Stimulated activated CD4-positive, alpha-beta T cell treated with anti-CD3 and anti-CD28 coated beads, Interleukin-4, amount 100 ng/mL, for 24 hours (primary cell): ENCODE results near the gene ZHX3.

Experiments used
- DNase-seq: peaks from one replicate; pipeline ENCODE4 v3.0.0-alpha.2; 2020

ZHX3 gene

DNA sequence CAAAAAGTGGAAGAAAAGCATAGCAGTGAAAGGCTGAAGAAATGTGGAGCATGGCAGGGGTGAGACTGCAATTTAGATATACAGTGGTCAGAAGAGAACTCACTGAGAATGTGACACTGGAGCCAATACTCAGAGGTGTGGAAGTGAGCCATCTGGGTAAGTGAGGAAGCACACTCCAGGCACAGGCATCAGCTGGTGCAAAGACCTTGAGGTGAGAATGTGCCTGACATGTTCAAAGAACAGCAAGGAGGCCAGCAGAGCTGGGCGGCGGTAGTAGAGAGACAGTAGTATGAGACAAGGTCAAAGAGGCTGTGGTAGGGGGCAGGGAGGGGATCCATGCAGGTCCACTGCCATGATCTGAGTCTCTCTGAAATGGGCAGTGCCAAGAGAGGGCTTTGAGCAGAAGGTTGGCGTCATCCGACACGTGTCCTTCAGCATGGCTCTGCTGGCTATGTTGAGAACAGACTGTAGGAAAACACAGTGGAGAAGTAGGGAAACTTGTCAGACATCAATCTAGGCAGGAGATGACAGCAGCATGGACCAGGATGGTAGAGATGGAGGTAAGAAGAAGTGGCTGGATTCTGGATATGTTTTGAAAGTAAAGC lies 95.8 kb downstream of the ZHX3 start:
- no peak for DNase-seq

DNA sequence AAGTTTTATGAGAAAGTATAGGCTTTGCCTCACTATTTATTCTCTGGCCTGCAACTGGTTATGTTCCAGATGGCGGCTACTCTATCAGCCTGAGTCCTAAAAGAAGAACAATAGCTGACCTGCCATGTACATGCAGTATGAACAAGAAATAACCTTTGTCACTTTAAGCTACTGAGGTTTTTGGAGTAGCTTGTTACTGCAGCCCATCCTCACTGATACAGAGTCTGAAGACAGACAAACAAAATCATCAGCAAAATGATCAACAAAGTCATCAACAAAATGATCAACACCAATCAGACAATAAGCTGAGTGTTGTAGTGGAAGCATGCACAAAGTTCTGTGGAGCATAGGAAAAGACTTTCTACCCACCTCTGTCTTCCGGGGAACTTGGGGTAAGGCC lies 97.7 kb downstream of the ZHX3 start:
- DNase-seq, result no peak

DNA sequence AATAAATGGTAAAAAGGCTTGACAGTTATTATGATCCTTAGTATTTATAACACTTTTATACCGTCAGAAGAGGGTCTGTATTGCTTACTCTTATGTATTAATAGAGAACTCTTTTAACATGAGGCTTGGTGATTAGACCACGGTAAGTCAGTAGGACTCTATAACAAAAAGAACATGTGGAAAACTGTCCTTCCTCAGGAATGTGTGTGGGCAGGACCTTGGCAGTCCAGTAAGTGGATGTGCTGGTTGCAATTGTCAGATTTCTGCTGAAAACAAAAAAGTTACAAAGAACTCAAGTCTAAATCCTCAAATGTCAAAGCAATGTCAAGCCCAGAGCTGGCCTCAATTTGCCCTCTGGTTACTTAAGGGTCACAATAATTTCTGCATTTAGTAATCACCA lies 99.1 kb downstream of the ZHX3 start:
- no peak for DNase-seq

DNA sequence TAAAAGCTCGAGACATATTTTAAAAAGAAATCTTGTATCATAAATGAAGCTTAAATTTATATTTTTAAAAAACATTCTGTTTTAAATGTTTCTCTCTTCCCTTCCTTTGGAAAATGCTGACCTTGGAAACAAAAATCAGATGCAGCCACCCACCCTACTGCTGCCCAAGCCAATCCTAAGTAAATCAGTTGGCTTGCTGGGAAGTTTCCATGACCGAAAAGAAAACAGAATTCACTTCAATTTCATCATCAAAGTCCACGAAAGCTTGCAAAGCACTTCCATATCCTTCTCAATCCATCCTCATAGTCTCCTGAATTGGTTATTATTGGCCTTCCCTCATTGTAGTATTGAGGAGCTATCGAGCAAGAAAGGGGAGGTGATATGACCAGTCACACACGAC lies 100.1 kb downstream of the ZHX3 start:
- DNase-seq, result no peak

DNA sequence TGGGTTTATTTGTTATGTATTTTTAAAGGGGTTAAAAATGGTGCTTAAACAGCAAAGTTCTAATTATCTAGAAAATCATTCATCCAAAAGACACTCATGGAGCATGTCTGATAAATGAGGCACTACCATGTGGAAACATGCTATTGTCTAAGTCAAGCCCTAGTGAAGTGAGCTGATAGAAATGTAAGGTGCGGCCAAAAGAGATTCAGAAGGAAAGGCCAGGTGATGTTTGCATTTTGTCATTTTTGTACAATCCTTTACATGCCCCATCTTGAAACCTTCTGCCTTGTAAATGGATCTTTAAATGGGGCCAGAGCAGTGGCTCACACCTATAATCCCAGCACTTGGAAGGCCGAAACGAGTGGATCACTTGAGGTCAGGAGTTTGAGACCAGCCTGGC lies 102.9 kb downstream of the ZHX3 start:
- DNase-seq, result no peak

DNA sequence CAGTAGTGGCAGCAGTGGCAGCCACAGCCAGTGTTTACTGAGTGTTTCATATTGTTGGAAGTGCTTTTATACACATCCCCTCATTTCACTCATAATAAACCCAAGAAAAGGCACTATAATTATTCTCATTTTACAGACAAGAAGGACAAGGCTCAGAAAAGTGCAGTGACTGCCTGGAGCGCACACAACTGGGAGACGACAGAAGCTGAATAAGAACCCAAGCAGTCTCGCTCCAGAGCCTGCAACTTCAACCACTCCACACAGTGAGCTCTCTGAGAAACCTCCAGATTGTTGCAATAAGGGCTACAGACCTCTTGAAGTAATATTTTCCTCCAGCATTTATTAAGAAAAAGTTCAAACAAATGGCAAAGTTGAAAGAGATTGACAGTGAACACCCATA lies 103.3 kb downstream of the ZHX3 start:
- no peak for DNase-seq

DNA sequence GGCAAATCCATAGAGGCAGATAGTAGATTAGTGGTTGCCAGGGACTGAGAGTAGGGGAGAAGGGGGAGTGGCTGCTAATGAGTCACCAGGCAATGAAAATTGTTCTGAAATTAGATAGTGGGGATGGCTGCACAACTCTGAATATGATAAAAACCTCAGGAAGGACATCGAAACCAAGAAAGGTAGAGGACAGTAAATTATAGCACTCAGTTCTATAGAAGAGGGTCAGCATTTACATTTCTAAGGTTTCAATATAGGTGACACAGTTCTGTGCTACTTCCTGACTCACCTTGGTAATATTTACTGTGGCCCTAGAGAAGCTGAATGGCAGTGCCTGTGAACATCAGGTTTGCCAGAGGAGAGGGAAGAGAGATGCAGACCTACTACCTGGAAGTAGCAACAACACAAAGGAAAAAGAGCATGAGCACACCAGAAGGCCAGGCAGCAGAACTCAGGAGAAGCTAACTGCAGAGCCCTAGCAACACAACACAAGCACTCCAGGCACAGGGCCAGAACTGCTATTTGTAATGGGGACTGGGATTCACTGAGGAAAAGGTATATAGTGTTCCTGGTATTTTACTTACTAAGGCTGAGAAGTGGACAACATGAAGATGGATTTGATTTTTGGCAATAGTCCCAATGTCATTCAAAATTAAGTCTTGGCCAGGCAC lies 104.2 kb downstream of the ZHX3 start:
- DNase-seq, result no peak

DNA sequence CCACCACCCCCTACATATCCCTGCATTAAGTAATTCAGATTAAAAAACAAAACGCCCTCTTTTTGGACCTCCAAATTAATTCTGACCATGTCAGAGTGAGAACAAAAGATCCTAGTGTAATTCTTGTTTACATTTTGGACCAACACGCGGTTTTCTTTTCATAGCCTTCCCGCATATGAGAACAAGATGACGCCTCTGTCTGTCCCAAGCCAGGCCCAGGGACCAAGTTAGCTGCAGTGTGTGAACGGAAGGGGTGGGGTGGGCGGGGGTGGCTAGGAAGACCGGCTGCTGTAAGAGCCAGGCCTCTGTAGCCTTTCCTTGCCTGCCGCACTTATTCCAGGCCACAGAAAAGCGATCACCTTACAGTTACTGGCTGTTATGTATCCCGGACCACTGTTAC lies 112.2 kb downstream of the ZHX3 start:
- no peak for DNase-seq

DNA sequence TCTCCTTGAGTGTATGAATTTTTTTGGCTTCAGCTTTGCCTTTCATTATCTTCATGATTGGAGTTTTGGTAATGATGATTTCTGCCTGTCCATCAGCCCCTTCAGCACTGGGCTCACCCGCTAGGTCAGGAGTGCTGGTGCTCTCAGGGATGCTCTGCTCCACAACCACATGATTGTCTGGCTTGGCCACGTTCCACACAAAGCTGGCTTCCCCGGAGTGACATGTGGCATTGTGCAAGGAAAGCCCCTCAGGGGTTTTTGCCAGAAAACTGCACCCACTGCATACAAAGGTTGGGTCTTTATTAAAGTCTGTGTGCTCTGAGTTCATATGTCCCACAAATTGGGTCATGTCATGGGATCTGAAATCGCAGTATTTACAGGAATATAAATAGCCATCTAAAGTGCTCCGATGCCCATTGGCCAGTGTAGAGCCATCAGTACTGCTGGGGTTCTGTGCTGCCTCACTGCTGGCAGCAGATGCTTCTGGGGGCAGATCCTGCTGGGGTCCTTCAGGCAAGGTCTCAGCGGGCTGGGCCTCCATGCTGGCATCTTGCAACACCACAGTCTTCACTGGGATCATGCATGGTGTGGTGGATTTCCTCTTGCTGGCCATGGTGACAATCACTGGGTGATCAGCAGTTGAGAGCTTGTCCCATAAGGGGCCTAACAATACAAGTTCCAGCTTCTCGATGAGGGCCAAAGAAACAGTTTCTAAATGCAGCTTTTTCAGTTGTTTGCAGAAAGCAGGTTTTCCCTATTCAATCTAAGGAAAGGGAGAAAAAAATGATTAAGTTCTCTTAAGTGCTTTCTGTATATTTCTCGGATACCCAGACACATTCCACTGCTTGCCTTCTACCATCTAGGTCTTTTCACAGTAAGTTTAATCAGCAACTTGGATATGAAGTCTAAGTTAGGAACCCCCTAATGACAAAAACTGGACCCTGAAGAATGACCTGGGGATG lies 112.9 kb downstream of the ZHX3 start:
- DNase-seq, result no peak

DNA sequence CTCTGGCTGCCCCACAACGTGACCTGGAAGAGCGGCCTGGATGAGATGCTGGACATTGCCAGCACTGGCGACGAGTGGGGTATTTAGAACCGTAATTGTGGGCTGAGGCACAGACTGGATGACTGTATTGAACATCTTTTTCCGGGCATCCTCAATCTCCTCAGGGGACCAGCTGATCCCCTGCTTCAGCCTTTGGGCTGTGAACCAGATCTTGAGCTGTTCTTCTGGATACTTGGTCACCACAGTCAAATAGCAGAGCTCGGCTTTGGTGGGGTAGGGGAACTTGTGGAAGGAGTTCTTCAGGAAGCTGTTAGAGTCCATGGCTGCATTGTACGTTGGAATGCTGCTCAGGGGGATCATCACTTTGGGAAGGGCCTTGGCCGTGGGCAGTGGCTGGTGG lies 113.9 kb downstream of the ZHX3 start:
- no peak for DNase-seq

DNA sequence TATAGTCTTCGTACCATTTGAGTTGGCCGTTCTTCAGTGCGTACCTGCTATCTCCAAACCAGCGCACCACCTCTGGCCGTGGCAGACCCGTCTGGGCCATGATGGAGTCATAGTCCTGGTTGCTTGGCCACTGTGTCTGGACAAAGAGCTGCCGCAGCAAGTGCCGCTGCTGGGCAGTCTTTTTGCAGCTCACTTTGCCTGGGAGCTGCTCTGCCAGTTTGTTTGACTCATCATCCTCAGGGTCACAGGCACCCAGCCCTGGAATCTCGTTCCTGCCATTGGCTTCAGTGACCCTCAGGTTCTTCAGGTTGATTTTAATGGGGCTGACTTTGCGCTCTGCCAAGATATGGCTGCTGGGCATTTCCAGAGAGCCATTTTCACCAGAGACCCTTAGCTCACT lies 115.1 kb downstream of the ZHX3 start:
- DNase-seq, result no peak

DNA sequence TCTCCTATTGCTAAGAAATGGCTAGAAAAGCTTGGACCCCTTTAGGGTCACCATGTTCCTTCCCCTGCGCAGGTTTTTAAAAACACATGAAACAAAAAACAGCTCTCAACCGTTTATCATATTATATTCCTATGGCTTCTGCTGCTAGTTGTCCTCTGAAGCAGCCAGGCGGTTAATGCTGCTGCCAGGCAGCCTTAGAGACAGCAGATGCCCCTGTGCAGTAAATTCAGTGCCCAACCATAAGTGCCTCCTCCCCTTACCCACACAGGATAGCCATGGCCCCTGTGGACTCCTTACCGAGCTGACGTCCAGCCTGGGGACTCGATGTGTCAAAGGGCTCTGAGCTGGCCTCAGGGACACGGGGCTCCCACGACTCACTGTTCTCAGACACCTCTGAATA lies 115.8 kb downstream of the ZHX3 start:
- no peak for DNase-seq

DNA sequence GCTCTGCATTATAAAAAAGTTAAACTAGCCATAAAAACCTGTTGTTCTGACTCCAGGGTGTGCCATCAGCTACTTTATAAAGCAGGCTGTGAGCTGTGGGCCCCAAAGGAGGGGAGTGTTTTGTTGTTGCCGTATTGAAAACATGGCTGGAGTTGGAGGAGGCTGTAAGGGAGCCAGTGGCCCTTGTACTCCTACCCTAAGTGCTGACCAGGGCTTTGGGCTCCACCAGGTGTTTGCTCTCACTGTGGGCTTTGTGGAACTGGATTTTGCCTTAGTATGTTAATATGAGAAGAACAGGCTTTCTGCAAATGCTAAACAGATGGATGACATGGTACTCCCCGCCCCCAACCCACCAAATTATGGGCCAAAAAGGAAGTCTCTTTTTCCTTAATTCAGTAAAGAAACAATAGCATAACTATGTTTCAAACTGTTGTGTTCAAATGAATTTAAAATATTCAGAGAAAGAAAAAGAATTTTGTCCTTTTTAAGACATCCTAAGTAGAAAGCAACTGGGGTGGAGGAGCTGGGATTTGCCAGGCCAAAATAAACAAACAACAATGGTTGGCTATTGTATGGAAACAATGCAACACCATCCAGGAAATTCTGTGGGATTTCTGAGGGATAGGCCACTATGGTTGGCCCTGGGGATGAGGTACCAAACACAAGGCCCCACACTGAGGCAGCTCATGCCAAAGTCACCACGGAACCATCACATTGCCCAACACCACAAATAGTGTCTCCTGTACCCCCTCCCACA lies 116.9 kb downstream of the ZHX3 start:
- no peak for DNase-seq

DNA sequence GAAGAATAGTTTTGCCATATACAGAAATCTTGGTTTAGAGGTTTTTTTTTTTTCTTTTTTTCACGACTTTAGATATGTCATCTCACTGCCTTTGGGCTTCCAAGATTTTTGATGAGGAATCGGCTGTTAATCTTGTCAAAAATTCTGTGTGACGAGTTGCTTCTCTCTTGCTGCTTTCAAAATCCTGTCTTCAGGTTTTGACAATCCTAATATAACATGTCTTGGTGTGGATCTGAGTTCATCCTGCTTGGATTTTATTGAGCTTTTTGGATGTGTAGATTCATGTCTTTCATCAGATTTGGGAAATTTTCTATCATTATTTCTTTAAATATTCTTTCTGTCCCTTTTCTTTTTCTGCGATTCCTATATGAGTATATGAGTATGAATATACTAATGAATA lies 119.1 kb downstream of the ZHX3 start:
- DNase-seq, result no peak

DNA sequence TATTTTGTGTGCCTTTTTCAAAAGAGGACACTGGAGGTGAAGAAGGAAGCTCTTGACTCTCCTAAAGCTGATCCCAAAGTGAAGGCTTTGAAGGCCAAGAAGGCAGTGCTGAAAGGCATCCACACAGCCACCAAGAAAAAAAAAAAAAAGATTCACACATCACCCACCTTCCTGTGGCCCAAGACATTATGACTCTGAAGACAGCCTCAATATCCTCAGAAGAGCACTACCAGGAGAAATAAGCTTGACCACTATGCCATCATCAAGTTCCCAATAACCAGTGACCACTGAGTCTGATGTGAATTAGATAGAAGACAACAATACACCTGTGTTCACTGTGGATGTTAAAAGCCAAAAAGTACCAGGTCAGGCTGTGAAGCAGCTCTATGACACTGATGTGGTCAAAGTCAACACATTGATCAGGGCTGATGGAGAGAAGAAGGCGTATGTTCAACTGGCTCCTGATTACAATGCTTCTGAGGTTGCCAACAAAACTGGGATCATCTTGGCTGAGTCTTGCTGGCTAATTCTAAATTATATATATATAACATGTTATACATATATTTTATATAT lies 120.8 kb downstream of the ZHX3 start:
- no peak for DNase-seq

DNA sequence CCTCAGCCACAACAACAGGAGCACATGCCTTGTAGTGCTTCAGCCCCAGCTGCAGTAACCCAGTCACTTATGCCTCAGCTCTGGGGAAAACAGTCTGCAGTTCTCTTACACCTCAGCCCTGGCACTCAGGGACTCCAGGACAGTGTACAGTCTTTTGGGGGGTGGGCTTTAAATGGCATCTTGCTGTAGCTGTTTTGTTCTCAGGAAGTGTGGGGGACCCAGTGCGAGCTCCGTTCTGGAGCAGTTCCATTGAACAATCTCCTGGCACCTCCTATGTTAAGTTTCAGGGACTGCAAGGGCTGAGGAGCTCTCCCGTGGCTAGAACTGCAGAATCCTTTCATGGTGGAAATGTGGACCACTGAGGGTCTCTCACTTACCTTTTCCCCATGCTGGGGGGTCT lies 125.0 kb downstream of the ZHX3 start:
- no peak for DNase-seq

DNA sequence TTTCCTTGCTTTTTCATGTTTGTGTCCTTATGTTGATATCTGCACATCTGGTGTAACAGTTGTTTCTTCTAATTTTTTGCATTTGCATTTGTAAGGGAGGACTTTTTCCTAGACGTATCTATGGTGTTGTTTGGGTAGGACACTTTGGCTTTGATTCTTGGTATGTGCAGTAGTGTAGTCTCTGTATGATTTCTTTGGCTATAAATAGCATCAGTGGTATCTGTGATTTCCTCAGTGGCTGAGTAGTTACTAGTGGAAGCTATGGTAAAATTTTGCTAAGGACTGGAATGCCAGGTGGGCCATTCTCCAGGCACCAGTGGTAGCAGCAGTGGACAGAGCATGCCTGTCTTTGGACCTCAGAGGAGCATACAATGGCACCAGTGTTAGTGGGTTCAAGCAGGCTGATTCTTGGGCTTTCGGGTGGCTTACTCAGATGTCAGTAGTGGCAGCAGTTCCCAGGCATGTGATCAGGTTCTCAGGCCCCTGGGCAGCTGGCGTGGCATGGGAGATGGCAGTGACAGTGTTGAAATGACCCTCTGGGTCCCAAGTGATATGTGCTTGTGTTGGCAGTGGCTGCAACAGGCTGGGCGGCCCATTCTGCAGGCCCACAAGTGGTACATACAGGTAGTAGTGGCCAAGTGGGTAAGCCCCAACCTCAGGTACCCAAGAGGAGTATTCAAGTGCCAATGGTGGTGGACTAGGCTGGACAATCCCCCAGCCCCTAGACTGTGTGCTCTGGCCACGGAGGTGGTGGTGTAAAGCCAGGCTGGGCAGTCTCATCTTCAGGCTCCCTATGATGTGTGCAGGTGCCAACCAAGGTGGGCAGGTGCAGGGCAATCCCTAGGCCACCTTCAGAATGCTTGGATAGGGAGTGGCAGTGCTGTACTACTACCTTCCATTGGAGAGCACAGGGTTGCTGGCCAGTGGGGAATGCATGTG lies 125.7 kb downstream of the ZHX3 start:
- no peak for DNase-seq

DNA sequence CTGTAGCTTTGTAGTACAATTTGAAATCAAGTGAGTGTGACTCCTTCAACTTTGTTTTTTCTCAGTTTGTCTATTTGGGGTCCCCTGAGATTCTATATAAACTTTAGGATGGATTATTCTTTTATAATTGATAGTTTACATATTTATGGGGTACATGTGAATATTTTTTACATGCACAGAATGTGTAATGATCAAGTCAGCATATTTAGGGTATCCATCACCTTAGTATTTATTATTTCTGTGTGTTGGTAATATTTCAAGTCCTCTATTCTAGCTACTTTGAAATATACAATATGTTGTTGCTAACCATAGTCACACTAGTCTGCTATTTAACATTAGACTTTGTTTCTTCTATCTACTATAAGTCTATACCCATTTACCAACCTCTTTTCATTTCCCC lies 129.9 kb downstream of the ZHX3 start:
- DNase-seq, result no peak

DNA sequence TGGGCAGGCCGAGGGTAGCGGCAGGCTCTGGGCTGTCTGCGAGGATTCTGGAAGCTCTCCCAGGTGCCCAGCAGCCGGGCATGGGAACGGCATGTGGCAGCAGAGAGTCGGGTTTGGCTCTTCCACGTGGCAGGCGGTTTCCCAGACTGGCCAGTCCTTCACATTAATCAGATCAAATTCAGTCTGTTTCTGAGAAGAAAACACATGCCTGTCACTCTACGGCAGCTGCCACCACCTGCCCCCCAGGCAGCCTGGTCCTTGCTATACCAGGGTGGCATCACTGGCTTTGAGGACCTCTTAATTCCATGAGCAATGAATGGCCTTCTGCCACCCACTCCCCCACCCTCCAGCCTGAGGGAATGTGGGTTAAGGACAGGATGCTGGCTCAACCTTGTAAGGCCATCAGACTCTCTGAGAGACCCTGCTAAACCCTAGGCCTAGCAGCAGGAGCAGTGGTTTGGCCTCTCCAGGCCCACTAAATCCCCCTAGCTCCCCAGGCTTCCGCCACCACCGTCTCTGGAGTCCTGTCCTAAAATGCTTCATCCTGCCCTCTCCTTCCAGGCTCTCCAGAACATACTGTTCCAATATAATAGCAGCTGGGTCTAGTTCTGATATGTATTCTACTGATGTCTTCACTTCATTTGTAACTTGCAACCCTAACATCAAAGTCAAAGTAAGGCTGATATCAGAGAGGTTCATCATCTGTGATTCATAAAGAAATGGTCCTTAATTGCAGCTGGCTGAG lies 132.3 kb downstream of the ZHX3 start:
- DNase-seq, result no peak

DNA sequence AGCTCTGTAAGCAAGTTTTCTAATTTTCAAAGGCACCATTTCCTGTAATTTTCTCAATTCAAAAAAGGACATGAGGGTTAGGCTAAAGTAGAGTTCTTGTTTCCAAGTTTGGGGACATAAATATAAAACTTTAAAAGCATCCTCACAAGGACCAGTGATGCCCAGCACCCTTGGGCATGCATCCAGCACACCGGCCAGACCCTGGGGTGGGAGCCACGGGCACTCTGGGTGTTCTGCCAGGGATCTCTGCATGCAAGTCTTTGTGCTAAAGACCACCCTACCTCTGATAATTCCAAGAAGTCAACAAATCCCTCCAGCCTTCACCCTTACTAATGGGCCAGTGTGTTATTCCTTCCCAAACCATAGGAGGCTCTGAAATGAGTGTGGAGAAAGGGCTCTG lies 133.7 kb downstream of the ZHX3 start:
- no peak for DNase-seq

DNA sequence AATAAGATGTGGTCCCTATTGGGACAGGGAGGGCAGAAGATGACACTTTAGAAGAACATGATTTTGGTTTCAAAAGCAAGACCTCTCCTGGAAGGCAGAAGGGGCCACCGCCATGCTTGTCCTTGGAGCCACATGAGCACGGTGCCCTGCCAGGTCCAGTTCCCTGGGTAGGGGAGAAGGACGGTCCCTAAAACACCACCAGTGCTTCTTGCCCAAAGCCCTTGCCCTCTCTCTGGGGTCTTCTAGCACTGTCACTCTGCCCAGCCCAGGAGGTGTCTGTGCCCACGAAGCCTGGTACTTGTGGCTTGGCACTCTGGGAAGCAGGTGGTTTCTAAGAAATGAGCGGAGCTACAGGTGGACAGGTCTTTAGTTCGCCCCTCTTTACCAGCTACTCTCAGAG lies 134.1 kb downstream of the ZHX3 start:
- no peak for DNase-seq
